HEK293 (cell line): ENCODE data around the gene CTDSP2.

ENCODE experiments used
- CTCF ChIA-PET: fragments of 350-600 bp; formaldehyde crosslinking; extraction: SDS; loops from one replicate; lab custom pipeline; 2021; ENCODE audit warnings: antibody characterized with exemption; lab: Yijun Ruan, JAX
- POLR2A ChIA-PET: fragments of 300-600 bp; formaldehyde crosslinking; extraction: SDS; loops from one replicate; lab custom pipeline; 2020; ENCODE audit warnings: antibody characterized with exemption, inconsistent platforms; lab: Yijun Ruan, JAX
- H3K27ac ChIP-seq: fragments of 200-500 bp; sonication (Bioruptor generic); 2 replicates; pipeline ENCODE4 v1.5.1; 2014; ENCODE audit warnings: low read depth, low read length, control low read depth, inconsistent platforms; ENCODE audit errors: extremely low read depth
- H3K36me3 ChIP-seq, 2 experiments: fragments of 200-500 bp in 1 of 2; sonication (Bioruptor generic) in 1 of 2; 1 replicate in 1 of 2; 2 replicates in 1 of 2; pipeline ENCODE4 v1.5.1; 2014 to 2017; ENCODE audit warnings: inconsistent platforms in 2 of 2, low read length in 2 of 2; ENCODE audit not compliant: control insufficient read depth in 2 of 2, insufficient read depth in 1 of 2
- H3K4me1 ChIP-seq: fragments of 200-500 bp; sonication (Bioruptor generic); 2 replicates; pipeline ENCODE4 v1.5.1; 2014; ENCODE audit warnings: mild to moderate bottlenecking, low read length, inconsistent platforms; ENCODE audit not compliant: control insufficient read depth, insufficient read depth
- H3K4me3 ChIP-seq: 2 replicates; pipeline ENCODE4 v1.5.1; 2011; ENCODE audit warnings: low read depth, mild to moderate bottlenecking, control low read depth, low read length, moderate library complexity
- H3K9me3 ChIP-seq: fragments of 200-500 bp; sonication (Bioruptor generic); 2 replicates; pipeline ENCODE4 v1.5.1; 2014; ENCODE audit warnings: low read depth, low read length, inconsistent platforms; ENCODE audit not compliant: control insufficient read depth, insufficient read depth
- GLI2 ChIP-seq: fragments of 450-650 bp; formaldehyde crosslinking; IDR thresholded peaks from 2 replicates; pipeline ENCODE4; 2017; ENCODE audit warnings: missing biosample characterization, missing genetic modification characterization, low read depth, borderline replicate concordance
- GLIS1 ChIP-seq: fragments of 450-650 bp; formaldehyde crosslinking; IDR thresholded peaks from 2 replicates; pipeline ENCODE4 v1.5.1; 2016; ENCODE audit warnings: missing biosample characterization, missing genetic modification characterization
- HOXD13 ChIP-seq: sonication (generic); formaldehyde crosslinking; IDR thresholded peaks from 2 replicates; pipeline ENCODE4 v1.8.0; 2022; ENCODE audit warnings: missing genetic modification reagents, borderline replicate concordance
- SCRT2 ChIP-seq: fragments of 450-650 bp; formaldehyde crosslinking; IDR thresholded peaks from 2 replicates; pipeline ENCODE4 v1.5.1; 2016; ENCODE audit warnings: missing biosample characterization, missing genetic modification characterization
- ZNF121 ChIP-seq: fragments of 450-650 bp; formaldehyde crosslinking; IDR thresholded peaks from 2 replicates; pipeline ENCODE4 v1.5.1; 2016; ENCODE audit warnings: missing biosample characterization, missing genetic modification characterization
- ZNF133 ChIP-seq: fragments of 450-650 bp; formaldehyde crosslinking; IDR thresholded peaks from 2 replicates; pipeline ENCODE4 v1.5.1; 2016; ENCODE audit warnings: missing biosample characterization, missing genetic modification characterization
- ZNF211 ChIP-seq: fragments of 450-650 bp; formaldehyde crosslinking; IDR thresholded peaks from 2 replicates; pipeline ENCODE4 v1.5.1; 2016; ENCODE audit warnings: low read depth, missing biosample characterization, missing genetic modification characterization
- ZNF23 ChIP-seq: fragments of 450-650 bp; formaldehyde crosslinking; IDR thresholded peaks from 2 replicates; pipeline ENCODE4 v1.5.1; 2016; ENCODE audit warnings: missing biosample characterization, missing genetic modification characterization, borderline replicate concordance
- ZNF274 ChIP-seq, 2 experiments: fragments of 200-500 bp in 1 of 2; fragments of 450-650 bp in 1 of 2; sonication (Bioruptor generic) in 1 of 2; formaldehyde crosslinking in 1 of 2; IDR thresholded peaks; 2 replicates each; pipeline versions ENCODE4 v1.5.1 to v1.6.1; 2014 to 2016; ENCODE audit warnings: borderline replicate concordance in 1 of 2, inconsistent platforms in 1 of 2, low read length in 1 of 2, missing biosample characterization in 1 of 2, missing genetic modification characterization in 1 of 2
- ZNF341 ChIP-seq: fragments of 450-650 bp; formaldehyde crosslinking; IDR thresholded peaks from 2 replicates; pipeline ENCODE4; 2016; ENCODE audit warnings: low read depth, missing biosample characterization, missing genetic modification characterization
- ZNF394 ChIP-seq: fragments of 450-650 bp; formaldehyde crosslinking; IDR thresholded peaks from 2 replicates; pipeline ENCODE4 v1.5.1; 2016; ENCODE audit warnings: missing biosample characterization, missing genetic modification characterization, mild to moderate bottlenecking, moderate library complexity, borderline replicate concordance
- ZNF555 ChIP-seq: fragments of 450-650 bp; formaldehyde crosslinking; conservative IDR thresholded peaks from 2 replicates; pipeline ENCODE4 v1.5.1; 2017; ENCODE audit warnings: missing biosample characterization, mild to moderate bottlenecking, missing genetic modification characterization, inconsistent platforms
- ZNF600 ChIP-seq: fragments of 450-650 bp; formaldehyde crosslinking; IDR thresholded peaks from 2 replicates; pipeline ENCODE4 v1.5.1; 2016; ENCODE audit warnings: missing biosample characterization, missing genetic modification characterization
- ZNF610 ChIP-seq: fragments of 450-650 bp; formaldehyde crosslinking; IDR thresholded peaks from 2 replicates; pipeline ENCODE4 v1.5.1; 2016; ENCODE audit warnings: missing biosample characterization, missing genetic modification characterization, borderline replicate concordance
- ZNF777 ChIP-seq: fragments of 450-650 bp; formaldehyde crosslinking; IDR thresholded peaks from 2 replicates; pipeline ENCODE4 v1.5.1; 2017; ENCODE audit warnings: missing biosample characterization, missing genetic modification characterization, borderline replicate concordance
- ZXDB ChIP-seq: fragments of 450-650 bp; formaldehyde crosslinking; IDR thresholded peaks from 2 replicates; pipeline ENCODE4 v1.5.1; 2016; ENCODE audit warnings: missing biosample characterization, missing genetic modification characterization
- TF ChIP-seq, protein P1 (sequence below): IDR thresholded peaks from 2 replicates; pipeline ENCODE4 v1.6.1; 2011; ENCODE audit warnings: mild to moderate bottlenecking, low read depth, low read length, borderline replicate concordance
- TF ChIP-seq, protein P2 (sequence below): fragments of 450-650 bp; formaldehyde crosslinking; IDR thresholded peaks from 2 replicates; pipeline ENCODE4 v1.5.1; 2017; ENCODE audit warnings: missing biosample characterization, missing genetic modification characterization
- TF ChIP-seq, protein P3 (sequence below): fragments of 450-650 bp; formaldehyde crosslinking; IDR thresholded peaks from 2 replicates; pipeline ENCODE4 v1.5.1; 2016; ENCODE audit warnings: missing biosample characterization, missing genetic modification characterization
- TF ChIP-seq, protein P4 (sequence below): fragments of 450-650 bp; formaldehyde crosslinking; IDR thresholded peaks from 2 replicates; pipeline ENCODE4 v1.5.1; 2016; ENCODE audit warnings: missing biosample characterization, missing genetic modification characterization

The CTDSP2 gene

DNA sequence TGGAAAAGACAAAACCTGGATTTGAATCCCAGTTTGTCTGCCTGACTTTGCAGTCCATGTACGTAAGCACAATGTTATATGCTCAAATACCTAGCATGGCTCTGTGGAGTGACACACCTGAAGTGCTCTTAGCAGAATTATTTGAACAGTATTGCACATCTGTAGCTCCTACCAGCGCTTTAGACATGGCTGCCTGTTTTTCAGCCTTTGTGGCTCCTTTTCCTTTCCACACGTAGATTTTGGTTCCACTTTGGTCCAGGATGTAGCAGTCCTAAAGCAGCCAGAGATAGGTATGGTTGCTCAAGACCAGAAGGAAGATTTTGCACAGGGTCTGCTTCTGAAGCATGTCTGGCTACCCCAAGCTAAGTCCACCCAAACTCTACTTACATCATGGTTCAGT, 37.1 kb downstream of the CTDSP2 start (continued):
- TF ChIP-seq ZNF274 (IDR thresholded peaks at IDR 0.05; ENCODE audit: low read length) (no peak), ZNF274 (tag by site-specific recombination; IDR thresholded peaks at IDR 0.05; ENCODE audit: borderline replicate concordance) (no peak), ZNF23 (tag by site-specific recombination) (no peak), ZNF341 (tag by site-specific recombination) (no peak), ZNF555 (tag by site-specific recombination) (no peak), ZXDB (tag by site-specific recombination) (no peak), ZNF133 (tag by site-specific recombination) (no peak), ZNF600 (no peak), ZNF121 (tag by site-specific recombination) (no peak)
- TF ChIP-seq, protein P1, sequence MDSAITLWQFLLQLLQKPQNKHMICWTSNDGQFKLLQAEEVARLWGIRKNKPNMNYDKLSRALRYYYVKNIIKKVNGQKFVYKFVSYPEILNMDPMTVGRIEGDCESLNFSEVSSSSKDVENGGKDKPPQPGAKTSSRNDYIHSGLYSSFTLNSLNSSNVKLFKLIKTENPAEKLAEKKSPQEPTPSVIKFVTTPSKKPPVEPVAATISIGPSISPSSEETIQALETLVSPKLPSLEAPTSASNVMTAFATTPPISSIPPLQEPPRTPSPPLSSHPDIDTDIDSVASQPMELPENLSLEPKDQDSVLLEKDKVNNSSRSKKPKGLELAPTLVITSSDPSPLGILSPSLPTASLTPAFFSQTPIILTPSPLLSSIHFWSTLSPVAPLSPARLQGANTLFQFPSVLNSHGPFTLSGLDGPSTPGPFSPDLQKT: no peak

DNA sequence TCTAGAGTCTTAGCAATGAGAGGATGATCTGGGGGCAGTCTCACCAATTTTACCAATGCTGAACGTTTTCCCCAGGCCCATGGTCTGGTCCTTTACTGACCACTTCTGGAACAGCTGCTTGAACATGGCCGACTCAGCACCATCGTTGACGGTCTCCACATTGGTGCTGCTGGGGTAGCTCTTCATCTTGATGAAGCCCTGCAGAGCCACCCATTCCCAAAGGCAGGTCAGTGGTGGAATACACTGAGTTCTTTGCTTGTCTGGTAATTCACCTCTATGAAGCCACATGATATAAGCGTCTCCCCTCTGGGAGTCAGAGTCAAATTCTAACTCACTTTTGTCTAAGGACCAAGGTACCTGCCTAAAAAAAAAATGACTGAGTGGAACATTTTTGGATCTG, 38.2 kb downstream of the CTDSP2 start:
- ChIA-PET POLR2A (no interaction called here), CTCF (interaction anchor here (0.7 to 1.4 kb wide), 3 partner anchors 9 to 14 kb away, joined by 3 to 5 read pairs (median 5); no protein-coding TSS in a partner anchor)
- peaks cover 5 to 58% of the 10 kb centered on the region in 2 experiments; a peak in 2 of 3 replicates for H3K36me3 ChIP-seq

DNA sequence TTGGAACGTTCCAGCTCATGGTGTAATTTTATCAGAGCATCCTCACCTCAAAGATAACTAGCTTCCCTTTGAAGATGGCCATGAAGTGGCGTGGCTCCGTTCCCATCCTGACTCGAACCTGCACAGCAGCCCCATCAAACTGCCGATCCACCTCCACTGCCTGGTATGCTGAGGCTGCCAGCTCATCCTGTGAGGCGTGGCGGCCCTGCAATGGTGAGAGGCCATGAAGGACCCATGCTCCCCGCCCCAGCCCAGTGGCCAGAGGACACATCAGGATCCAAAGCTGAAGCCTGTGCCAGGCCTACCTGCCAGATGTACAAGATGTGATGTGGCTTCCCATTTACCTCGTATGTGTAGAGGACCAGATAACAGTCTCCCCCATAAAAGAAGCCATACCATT, 39.2 kb downstream of the CTDSP2 start:
- ChIA-PET POLR2A (no interaction called here), CTCF (interaction anchor here (0.6 to 0.8 kb wide), 3 partner anchors 9 to 99 kb away, joined by 3 to 4 read pairs (median 3); no protein-coding TSS in a partner anchor)

More for the DNA sequence above, 38.2 kb downstream of the CTDSP2 start:
- TF ChIP-seq ZNF777 (tag by site-specific recombination) (no peak), HOXD13 (CRISPR knock-in tag) (no peak), ZNF211 (no peak), ZNF610 (tag by site-specific recombination) (no peak), SCRT2 (tag by site-specific recombination) (no peak)
- TF ChIP-seq, protein P2, sequence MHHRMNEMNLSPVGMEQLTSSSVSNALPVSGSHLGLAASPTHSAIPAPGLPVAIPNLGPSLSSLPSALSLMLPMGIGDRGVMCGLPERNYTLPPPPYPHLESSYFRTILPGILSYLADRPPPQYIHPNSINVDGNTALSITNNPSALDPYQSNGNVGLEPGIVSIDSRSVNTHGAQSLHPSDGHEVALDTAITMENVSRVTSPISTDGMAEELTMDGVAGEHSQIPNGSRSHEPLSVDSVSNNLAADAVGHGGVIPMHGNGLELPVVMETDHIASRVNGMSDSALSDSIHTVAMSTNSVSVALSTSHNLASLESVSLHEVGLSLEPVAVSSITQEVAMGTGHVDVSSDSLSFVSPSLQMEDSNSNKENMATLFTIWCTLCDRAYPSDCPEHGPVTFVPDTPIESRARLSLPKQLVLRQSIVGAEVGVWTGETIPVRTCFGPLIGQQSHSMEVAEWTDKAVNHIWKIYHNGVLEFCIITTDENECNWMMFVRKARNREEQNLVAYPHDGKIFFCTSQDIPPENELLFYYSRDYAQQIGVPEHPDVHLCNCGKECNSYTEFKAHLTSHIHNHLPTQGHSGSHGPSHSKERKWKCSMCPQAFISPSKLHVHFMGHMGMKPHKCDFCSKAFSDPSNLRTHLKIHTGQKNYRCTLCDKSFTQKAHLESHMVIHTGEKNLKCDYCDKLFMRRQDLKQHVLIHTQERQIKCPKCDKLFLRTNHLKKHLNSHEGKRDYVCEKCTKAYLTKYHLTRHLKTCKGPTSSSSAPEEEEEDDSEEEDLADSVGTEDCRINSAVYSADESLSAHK: no peak
- Histone ChIP-seq H3K9me3 (no peaks in the 10 kb centered on the region), H3K27ac (no peak overlapping the region), H3K4me1 (no peaks in the 10 kb centered on the region), H3K4me3 (no peak overlapping the region)

More for the DNA sequence above, 39.2 kb downstream of the CTDSP2 start:
- Histone ChIP-seq H3K27ac (no peak overlapping the region), H3K4me3 (no peak overlapping the region), H3K36me3 (peaks cover 5 to 64% of the 10 kb centered on the region in 2 experiments; a peak in 2 of 3 replicates), H3K4me1 (no peaks in the 10 kb centered on the region), H3K9me3 (no peaks in the 10 kb centered on the region)
- TF ChIP-seq ZNF394 (tag by site-specific recombination) (no peak), GLIS1 (tag by site-specific recombination) (no peak), GLI2 (tag by site-specific recombination) (no peak), ZNF121 (tag by site-specific recombination) (no peak)
- TF ChIP-seq, protein P3, sequence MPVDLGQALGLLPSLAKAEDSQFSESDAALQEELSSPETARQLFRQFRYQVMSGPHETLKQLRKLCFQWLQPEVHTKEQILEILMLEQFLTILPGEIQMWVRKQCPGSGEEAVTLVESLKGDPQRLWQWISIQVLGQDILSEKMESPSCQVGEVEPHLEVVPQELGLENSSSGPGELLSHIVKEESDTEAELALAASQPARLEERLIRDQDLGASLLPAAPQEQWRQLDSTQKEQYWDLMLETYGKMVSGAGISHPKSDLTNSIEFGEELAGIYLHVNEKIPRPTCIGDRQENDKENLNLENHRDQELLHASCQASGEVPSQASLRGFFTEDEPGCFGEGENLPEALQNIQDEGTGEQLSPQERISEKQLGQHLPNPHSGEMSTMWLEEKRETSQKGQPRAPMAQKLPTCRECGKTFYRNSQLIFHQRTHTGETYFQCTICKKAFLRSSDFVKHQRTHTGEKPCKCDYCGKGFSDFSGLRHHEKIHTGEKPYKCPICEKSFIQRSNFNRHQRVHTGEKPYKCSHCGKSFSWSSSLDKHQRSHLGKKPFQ (tag by site-specific recombination): no peak
- TF ChIP-seq, protein P2: no peak
- TF ChIP-seq, protein P4, sequence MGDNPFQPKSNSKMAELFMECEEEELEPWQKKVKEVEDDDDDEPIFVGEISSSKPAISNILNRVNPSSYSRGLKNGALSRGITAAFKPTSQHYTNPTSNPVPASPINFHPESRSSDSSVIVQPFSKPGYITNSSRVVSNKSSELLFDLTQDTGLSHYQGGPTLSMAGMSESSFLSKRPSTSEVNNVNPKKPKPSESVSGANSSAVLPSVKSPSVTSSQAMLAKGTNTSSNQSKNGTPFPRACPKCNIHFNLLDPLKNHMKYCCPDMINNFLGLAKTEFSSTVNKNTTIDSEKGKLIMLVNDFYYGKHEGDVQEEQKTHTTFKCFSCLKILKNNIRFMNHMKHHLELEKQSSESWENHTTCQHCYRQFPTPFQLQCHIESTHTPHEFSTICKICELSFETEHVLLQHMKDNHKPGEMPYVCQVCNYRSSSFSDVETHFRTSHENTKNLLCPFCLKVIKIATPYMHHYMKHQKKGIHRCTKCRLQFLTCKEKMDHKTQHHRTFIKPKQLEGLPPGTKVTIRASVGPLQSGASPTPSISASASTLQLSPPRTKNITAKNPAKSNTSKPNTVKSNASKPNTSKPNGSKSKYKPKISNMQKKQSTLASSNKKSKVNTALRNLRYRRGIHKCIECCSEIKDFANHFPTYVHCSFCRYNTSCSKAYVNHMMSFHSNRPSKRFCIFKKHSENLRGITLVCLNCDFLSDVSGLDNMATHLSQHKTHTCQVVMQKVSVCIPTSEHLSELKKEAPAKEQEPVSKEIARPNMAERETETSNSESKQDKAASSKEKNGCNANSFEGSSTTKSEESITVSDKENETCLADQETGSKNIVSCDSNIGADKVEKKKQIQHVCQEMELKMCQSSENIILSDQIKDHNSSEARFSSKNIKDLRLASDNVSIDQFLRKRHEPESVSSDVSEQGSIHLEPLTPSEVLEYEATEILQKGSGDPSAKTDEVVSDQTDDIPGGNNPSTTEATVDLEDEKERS (tag by site-specific recombination): no peak
